Measurements from ENCODE around the gene CUTA.

CUTA gene, protein sequence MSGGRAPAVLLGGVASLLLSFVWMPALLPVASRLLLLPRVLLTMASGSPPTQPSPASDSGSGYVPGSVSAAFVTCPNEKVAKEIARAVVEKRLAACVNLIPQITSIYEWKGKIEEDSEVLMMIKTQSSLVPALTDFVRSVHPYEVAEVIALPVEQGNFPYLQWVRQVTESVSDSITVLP

GRCh38 chr6:33417903-33418689 lies at the start of gene CUTA:
CUTA (minus strand) TSS chr6:33418107; CDS start chr6:33418000, 107 bp downstream.
- DNase-seq = peak; percentile 100

DNA sequence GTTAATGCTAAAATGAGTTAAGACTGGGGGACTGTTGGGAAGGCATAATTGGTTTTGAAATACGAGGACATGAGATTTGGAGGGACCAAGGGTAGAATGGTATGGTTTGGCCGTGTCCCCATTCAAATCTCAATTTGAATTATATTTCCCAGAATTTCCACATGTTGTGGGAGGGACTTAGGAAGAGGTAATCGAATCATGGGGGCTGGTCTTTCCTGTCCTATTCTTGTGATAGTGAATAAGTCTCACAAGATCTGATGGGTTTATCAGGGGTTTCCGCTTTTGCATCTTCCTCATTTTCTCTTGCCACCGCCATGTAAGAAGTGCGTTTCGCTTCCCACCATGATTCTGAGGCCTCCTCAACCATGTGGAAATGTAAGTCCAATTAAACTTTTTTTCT lies 49.2 kb upstream of the CUTA start:
- DNase-seq = no peak

- DNase-seq = no peak
Observed at GRCh38 chr6:33466075-33466735, 48.3 kb upstream of the CUTA start.

- DNase-seq = no peak
Observed at GRCh38 chr6:33459226-33459625, 41.3 kb upstream of the CUTA start.

DNA sequence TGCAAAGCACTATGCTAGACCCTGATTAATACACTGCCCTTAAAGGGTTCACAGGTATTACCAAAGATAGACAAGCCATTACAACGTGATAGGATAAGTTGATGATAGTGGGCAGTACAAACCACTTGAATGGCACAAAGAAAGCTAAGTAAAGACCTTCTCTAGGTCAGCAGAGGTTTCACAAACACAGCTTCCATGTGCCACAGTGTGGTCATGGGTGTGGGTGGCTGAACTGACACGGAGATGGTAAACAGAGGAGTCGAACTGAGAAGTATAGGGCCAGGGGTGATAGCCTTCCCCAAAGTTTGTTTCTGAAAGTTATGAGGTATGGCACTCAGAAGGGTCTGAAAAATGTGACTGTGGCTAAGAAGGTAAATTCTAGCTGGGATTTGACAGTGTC lies 40.8 kb upstream of the CUTA start:
- no peak for DNase-seq

GRCh38 chr6:33456156-33456555 lies 38.2 kb upstream of the CUTA start:
- DNase-seq = no peak

DNA sequence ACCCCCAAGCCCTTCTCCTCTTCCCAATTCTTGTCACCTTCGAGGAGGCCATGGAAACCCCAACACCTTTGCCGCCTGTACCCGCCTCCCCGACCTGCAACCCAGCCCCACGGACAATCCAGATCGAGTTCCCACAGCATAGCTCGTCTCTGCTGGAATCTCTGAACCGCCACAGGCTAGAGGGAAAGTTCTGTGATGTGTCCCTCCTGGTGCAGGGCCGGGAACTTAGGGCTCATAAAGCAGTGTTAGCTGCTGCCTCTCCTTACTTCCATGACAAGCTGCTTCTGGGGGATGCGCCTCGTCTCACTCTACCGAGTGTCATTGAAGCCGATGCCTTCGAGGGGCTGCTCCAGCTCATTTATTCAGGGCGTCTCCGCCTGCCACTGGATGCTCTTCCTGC lies 37.1 kb upstream of the CUTA start:
- DNase-seq = no peak

GRCh38 chr6:33454009-33454946 lies 36.4 kb upstream of the CUTA start, which contains the start of gene ZBTB9:
ZBTB9 (plus strand) TSS chr6:33454576; CDS start chr6:33455101, 525 bp downstream.
- peak; percentile 99 for DNase-seq

DNA sequence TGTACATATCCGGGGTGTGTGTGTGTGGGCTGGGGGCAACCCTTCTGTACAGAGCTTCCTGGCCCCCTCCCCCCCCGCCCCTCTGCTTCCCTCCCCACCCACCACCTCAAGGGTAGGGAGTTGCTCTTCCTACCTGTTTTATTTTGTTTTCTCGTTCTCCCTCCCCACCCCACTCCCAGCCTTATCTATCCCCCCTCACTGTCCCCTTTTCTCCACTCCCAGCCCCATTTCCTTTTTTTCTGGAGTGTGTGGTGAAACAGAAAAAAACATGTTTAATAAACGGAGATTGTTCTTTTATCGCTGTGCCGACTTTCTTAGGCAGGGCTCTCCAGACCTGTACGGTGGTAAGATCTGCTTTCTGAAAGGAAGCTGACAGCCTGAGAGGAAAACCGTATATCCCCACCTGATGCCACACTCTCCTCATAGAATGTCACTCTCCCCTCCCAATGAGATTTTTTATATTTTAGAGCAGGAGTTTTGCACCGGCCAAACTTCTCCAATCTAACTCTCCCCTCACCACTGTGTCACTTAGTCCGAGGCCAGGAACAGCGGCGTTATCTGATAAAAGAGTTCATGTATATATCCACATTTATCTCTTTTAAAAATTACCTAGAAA lies 35.6 kb upstream of the CUTA start:
- DNase-seq = no peak

DNA sequence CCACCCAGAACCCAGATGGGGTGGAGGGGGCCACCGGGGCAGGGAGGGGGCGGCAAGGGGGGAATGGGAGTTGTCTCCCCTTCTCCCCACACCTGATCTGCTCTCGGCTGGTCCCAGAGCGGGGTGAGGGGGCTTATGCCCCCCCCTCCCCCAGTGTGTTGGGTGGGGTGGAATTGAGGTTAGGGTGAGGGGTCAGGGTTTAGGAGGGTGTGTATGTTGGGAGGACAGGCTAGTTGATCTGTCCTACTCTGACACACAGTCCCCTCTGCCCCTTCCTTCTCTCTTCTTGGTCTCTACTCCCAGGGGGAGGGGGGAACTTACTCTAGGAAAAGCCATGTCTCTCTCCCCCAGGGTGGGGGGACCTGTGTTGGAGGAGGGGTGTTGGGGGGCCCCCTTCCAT lies 34.6 kb upstream of the CUTA start:
- no peak for DNase-seq

GRCh38 chr6:33451606-33452005 lies 33.7 kb upstream of the CUTA start:
- no peak for DNase-seq

- no peak for DNase-seq
Observed at GRCh38 chr6:33450434-33450833, 32.5 kb upstream of the CUTA start.

DNA sequence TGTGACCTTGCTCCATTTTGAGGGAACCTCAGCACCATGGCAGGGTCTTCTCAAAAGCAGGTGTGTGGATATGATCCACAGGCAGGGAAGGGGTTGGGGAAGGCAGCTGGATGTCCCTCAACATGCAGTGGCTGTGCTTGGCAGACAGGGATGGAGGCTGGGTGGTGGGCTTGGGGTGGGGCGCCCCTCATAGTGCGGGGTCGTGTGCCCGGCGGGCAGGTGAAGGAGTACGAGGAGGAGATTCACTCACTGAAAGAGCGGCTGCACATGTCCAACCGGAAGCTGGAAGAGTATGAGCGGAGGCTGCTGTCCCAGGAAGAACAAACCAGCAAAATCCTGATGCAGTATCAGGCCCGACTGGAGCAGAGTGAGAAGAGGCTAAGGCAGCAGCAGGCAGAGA lies 28.4 kb upstream of the CUTA start:
- no peak for DNase-seq

DNA sequence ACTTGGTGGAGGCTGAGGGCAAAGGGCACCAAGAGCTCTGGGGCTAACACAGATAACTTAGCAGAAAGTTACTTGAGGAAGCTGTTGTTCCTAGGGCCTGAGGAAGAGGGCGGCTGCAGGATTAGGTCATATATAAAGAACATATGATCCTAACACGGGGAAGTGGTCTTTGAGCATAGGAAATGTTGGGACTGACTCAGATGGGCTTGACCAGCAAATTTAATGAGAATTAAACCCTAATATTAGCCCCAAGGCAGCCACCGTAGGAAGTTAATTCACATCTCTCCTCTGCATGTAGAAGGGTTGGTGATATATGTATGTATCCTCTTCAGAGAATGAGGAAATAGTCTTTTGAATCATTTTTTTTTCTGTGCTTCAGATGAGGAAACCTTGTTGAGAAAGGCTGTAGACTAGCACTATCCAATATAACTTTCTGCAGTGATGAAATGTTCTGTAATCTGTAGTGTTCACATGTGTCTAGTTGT lies 27.3 kb upstream of the CUTA start:
- no peak for DNase-seq

DNA sequence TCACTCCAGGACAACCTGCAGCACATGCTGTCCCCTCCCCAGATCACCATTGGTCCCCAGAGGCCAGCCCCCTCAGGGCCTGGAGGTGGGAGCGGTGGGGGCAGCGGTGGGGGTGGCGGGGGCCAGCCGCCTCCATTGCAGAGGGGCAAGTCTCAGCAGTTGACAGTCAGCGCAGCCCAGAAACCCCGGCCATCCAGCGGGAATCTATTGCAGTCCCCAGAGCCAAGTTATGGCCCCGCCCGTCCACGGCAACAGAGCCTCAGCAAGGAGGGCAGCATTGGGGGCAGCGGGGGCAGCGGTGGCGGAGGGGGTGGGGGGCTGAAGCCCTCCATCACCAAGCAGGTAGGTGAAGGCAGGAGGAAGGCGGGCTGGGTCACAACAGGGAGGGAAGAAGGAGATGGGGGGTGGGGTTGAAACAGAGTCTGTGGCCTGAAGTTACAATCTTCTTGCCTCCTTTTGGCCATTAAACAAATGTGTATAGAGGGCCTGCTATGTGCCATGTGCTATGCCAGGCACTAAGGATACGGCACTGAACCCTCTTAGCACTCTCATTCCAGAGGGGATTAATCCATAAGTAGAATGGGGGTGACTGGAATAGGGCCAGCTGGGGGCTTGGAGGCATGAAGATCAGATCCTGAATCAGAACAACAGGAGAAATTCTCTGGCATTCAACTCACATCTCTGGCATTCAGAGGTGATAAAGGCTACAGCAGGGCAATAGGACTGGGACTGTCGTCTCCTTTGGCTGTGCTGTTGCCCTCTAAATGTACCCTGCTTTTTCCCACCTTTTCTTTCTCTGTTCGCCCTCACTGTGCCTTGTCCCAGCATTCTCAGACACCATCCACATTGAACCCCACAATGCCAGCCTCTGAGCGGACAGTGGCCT lies 26.0 kb upstream of the CUTA start:
- no peak for DNase-seq

DNA sequence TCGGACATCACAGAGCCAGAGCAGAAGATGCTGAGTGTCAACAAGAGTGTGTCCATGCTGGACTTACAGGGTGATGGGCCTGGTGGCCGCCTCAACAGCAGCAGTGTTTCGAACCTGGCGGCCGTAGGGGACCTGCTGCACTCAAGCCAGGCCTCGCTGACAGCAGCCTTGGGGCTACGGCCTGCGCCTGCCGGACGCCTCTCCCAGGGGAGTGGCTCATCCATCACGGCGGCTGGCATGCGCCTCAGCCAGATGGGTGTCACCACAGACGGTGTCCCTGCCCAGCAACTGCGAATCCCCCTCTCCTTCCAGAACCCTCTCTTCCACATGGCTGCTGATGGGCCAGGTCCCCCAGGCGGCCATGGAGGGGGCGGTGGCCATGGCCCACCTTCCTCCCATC lies 25.1 kb upstream of the CUTA start:
- no peak for DNase-seq

DNA sequence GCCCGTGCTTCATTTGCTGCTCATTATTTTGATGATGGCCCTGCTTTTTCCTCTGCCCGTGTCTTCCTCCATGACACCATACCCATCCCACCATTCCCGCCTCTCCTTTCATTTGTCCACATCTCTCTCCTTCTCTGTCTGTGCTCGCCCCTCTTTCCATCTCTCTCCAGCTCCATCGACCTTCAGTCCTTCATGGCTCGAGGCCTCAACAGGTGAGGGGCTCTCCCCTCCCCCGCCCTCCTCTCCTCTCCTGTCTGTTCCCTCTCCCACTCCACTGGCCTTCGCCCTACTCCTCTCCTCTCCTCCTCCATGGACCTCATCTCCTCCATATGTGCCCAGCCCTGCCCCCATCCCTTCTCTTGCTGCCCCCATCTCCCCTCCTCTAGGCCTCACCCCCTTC lies 24.4 kb upstream of the CUTA start:
- no peak for DNase-seq

DNA sequence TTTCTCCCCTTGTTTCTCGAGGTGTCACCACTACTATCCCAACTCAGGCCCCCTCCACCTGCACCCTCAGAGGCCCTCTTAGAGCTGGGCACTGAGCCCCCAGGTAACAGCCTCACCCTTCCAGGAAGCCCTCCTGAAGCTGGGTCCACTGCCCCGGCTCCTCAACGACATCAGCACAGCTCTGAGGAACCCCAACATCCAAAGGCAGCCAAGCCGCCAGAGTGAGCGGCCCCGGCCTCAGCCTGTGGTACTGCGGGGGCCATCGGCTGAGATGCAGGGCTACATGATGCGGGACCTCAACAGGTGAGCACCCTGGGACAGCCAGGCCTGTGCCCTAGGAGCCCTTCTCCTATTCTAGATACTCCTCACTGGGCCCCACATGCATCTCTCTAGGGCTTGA lies 23.6 kb upstream of the CUTA start:
- no peak for DNase-seq

- no peak for DNase-seq
Observed at GRCh38 chr6:33440649-33441309, 22.9 kb upstream of the CUTA start.

GRCh38 chr6:33439956-33440648 lies 22.2 kb upstream of the CUTA start:
- DNase-seq = peak; percentile 24
